GM06990 (cell line): Measurements from ENCODE around the gene SMC5.

Source experiments
- DNase-seq: peaks from one replicate; pipeline ENCODE4 v3.0.0-alpha.2; 2011; ENCODE audit not compliant: insufficient read length; ENCODE audit errors: extremely low read depth
- H3K27me3 ChIP-seq: replicated peaks from 2 replicates; pipeline ENCODE4 v1.6.0; 2011; ENCODE audit warnings: low read length; ENCODE audit not compliant: control insufficient read depth, insufficient read depth
- H3K36me3 ChIP-seq: 2 replicates; pipeline ENCODE4 v1.5.1; 2011; ENCODE audit warnings: low read length; ENCODE audit not compliant: control insufficient read depth, insufficient read depth
- H3K4me3 ChIP-seq: replicated peaks from 2 replicates; pipeline ENCODE4 v1.5.1; 2011; ENCODE audit warnings: low read depth, mild to moderate bottlenecking, control low read depth, low read length
- TF ChIP-seq, protein P1 (sequence below): IDR thresholded peaks from 2 replicates; pipeline ENCODE4 v1.5.1; 2011; ENCODE audit warnings: low read length, control low read depth, mild to moderate bottlenecking, inconsistent platforms; ENCODE audit not compliant: insufficient read depth, poor library complexity, severe bottlenecking

The SMC5 gene

DNA sequence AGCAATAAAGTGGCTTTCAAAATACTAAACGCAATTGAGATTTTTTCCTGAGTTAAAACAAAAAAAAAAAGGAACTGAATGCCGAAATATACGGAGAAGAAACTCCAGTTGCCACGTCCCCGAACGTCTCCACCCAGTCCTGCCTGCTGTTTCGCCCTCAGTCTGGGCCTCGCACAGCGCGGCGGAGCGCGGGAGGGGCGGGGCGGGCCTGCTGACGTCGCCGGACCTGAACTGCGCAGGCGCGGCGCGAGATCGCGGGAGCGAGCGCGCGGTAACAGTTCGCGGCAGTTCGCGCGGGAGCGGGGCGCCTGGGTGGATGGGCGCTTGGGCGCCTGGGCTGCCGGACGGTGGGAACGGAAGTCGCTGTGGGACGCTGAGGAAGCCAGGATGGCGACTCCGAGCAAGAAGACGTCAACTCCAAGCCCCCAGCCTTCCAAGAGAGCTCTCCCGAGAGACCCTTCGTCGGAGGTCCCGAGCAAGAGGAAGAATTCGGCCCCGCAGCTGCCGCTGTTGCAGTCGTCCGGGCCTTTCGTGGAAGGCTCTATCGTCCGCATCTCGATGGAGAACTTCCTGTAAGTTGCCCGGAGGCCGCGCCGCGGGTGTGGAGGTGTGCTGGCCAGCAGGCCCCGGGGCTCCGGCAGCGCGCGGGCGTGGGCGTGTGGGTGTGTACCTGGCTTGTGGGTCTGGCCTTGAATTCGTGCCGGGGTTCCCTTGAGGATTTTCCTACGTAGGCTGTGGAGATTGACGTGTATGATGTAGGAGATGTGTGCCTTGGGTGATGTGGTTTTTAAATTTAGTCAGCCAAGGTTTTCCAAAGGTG lies at the start of gene SMC5:
SMC5 (plus strand) TSS at position 287 of the 820 bp plus-strand sequence; CDS start at position 388, 101 bp downstream.
- no peaks in the 10 kb centered on the region for H3K27me3 ChIP-seq
- peak within 1 kb of the TSS; percentile 85 for H3K4me3 ChIP-seq
- TF ChIP-seq, protein P1, sequence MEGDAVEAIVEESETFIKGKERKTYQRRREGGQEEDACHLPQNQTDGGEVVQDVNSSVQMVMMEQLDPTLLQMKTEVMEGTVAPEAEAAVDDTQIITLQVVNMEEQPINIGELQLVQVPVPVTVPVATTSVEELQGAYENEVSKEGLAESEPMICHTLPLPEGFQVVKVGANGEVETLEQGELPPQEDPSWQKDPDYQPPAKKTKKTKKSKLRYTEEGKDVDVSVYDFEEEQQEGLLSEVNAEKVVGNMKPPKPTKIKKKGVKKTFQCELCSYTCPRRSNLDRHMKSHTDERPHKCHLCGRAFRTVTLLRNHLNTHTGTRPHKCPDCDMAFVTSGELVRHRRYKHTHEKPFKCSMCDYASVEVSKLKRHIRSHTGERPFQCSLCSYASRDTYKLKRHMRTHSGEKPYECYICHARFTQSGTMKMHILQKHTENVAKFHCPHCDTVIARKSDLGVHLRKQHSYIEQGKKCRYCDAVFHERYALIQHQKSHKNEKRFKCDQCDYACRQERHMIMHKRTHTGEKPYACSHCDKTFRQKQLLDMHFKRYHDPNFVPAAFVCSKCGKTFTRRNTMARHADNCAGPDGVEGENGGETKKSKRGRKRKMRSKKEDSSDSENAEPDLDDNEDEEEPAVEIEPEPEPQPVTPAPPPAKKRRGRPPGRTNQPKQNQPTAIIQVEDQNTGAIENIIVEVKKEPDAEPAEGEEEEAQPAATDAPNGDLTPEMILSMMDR: no peak
- H3K36me3 ChIP-seq: no peaks in the 10 kb centered on the region; the same call in 1 of the 2 replicates
- DNase-seq: peak; percentile 97

DNA sequence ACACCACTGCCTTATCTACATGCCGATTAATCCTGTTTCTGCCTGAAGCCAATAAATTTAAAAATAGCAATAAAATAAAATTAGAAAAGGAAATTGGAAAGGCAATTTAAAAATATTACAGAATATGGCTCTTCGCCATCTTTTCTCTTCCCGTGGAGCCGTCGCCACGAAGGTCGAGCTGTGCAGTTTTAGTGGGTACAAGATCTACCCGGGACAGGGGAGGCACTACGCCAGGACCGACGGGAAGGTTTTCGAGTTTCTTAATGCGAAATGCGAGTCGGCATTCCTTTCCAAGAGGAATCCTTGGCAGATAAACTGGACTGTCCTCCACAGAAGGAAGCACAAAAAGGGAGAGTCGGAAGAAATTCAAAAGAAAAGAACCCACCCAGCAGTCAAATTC lies 41.7 kb upstream of the SMC5 start:
- Histone ChIP-seq H3K27me3 (no peaks in the 10 kb centered on the region), H3K4me3 (no peak overlapping the region), H3K36me3 (no peaks in the 10 kb centered on the region)
- no peak for DNase-seq
- TF ChIP-seq, protein P1: no peak

DNA sequence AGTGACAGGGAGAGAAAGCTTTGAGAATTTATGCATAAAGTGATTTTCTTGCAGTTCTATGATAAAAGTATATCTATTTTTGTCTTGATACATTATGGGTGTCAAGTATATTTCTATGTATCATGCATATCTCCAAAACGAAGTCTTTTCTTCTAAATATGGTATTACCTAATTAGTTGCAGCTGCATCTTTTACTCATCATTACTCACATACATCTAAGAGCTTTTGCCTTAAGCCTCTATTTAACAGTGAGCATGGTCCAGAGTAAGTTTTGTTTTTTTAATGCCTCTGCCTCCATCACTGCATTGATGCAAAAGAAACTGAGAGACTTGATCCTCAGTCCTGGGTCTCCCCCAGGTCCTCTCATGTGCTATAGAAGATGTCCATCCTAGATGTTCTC lies 40.0 kb upstream of the SMC5 start:
- H3K36me3 ChIP-seq: no peaks in the 10 kb centered on the region
- TF ChIP-seq, protein P1: no peak
- H3K4me3 ChIP-seq: no peak overlapping the region
- H3K27me3 ChIP-seq: no peaks in the 10 kb centered on the region
- no peak for DNase-seq

DNA sequence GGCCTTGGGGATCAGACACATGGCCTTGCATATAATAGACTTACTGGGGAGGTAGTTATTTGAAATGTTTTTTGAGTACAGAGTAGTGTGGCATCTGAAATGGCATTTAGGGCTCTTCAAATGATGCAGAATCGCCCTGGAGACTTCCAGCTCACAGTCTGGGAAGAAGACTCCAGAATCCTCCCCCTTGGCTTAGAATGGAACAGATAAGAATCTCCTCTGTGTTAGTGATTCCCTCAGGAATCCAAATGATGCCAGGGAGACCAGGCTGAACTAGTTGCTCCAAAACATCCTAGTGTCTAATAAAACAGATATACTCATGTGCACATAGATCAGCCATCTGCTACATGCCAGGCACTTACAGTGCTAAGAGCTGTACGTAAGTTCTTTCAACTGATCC lies 38.6 kb upstream of the SMC5 start:
- Histone ChIP-seq H3K27me3 (no peaks in the 10 kb centered on the region), H3K4me3 (no peak overlapping the region), H3K36me3 (no peaks in the 10 kb centered on the region)
- DNase-seq: no peak
- TF ChIP-seq, protein P1: no peak

DNA sequence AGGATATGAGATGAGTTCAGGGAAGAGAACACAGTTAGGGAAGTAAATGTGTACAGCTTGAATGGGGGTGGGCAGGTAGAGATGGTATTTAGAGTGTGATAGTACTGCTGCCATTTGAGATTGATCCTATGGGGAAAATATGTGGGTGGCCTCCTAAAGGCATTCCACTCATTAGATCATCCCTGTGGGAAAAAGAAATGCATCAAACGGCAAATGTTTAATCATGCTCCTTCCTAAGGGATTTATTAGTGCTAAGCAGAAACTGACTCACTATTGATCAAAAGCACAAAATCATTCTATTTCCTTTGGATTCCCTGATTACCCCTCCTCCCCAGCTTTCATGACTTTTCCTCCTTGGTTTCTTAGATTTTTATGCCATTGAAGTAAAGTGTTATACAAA lies 36.4 kb upstream of the SMC5 start:
- TF ChIP-seq, protein P1: no peak
- Histone ChIP-seq H3K4me3 (no peak overlapping the region), H3K27me3 (no peaks in the 10 kb centered on the region), H3K36me3 (no peaks in the 10 kb centered on the region)
- no peak for DNase-seq
